Hepatic stellate cell (primary cell): ENCODE measurements around the gene RBM8A.

Experiments used
- DNase-seq: peaks from one replicate; pipeline ENCODE4 v3.0.0; 2011; ENCODE audit warnings: low spot score

The RBM8A gene

GRCh38 chr1:145877923-145878486, 49.3 kb downstream of the RBM8A start:
- no peak for DNase-seq

- DNase-seq: no peak
Observed at GRCh38 chr1:145874646-145875045, 52.6 kb downstream of the RBM8A start.

- DNase-seq: peak; percentile 38
Observed at GRCh38 chr1:145871994-145872924, 55.0 kb downstream of the RBM8A start.
